Measurements from ENCODE around the gene ZNF680.

Gene ZNF680

DNA sequence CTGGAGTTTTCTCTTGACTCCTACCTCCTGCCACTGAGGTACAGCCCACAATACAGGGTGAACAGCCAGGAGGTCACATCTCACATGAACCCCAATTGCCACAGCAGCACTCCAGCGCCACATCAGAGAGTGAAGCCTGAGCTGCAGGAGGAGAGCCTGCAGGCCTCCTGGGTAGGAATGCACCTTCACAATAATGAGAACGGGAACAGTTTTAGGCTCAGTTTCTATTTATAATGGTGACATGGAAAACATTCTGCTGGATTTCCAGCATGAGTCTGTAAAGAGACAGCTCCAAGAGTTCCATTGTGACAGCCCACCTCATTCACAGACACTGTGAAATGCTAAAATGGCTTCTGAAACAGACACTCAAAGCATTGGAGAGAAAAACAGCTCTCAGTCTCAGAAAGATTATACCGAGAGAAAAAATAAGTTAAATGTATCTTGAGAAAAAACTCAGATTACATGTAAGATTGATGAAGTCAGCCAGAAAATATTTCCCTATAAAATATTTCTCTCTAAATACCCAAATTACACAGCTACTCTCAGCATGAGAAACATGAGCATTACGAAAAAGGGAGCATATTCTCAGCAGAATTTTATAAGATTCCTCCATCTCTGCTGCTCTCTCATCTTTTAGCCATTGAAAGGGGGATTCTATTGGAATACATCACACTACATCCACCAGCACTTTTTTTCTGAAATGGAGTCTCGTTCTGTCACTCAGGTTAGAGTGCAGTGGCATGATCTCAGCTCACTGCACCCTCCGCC lies 11.3 kb downstream of the ZNF680 start:
- H3K36me3 ChIP-seq: peaks cover 10% of the 10 kb centered on the region
- no peak for DNase-seq
- H3K4me3 ChIP-seq (ENCODE audit: low read depth, low read length): no peak overlapping the region
- no peaks in the 10 kb centered on the region for H3K27me3 ChIP-seq
- no peaks in the 10 kb centered on the region; the same call in 1 of the 2 replicates for H3K9me3 ChIP-seq
- H3K4me1 ChIP-seq: no peaks in the 10 kb centered on the region
- TF ChIP-seq, protein P1, sequence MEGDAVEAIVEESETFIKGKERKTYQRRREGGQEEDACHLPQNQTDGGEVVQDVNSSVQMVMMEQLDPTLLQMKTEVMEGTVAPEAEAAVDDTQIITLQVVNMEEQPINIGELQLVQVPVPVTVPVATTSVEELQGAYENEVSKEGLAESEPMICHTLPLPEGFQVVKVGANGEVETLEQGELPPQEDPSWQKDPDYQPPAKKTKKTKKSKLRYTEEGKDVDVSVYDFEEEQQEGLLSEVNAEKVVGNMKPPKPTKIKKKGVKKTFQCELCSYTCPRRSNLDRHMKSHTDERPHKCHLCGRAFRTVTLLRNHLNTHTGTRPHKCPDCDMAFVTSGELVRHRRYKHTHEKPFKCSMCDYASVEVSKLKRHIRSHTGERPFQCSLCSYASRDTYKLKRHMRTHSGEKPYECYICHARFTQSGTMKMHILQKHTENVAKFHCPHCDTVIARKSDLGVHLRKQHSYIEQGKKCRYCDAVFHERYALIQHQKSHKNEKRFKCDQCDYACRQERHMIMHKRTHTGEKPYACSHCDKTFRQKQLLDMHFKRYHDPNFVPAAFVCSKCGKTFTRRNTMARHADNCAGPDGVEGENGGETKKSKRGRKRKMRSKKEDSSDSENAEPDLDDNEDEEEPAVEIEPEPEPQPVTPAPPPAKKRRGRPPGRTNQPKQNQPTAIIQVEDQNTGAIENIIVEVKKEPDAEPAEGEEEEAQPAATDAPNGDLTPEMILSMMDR (IDR thresholded peaks at IDR 0.05; ENCODE audit: low read depth, low read length): no peak

DNA sequence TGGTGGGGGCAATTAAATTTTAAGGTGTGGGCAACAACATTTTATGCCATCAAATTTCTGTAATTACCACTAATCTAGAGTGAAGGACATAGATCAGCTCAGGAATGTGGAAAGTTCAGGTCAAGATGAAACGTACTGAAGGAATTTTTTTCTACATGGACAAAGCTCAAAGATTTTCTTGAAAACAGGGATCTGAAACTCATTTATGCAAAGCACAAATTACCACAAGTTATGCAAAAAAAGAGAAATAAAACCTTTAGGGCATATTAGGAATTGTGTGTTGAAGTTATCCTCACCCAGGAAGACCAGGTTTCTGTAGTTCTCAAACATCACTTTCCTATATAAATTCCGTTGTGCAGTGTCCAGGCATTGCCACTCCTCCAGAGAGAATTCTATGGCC lies 18.9 kb downstream of the ZNF680 start:
- Histone ChIP-seq H3K9me3 (no peaks in the 10 kb centered on the region), H3K27me3 (no peaks in the 10 kb centered on the region), H3K4me3 (ENCODE audit: low read depth, low read length) (no peak overlapping the region), H3K36me3 (peaks cover 25% of the 10 kb centered on the region), H3K4me1 (no peaks in the 10 kb centered on the region)
- DNase-seq: no peak
- TF ChIP-seq, protein P1 (IDR thresholded peaks at IDR 0.05; ENCODE audit: low read depth, low read length): no peak

DNA sequence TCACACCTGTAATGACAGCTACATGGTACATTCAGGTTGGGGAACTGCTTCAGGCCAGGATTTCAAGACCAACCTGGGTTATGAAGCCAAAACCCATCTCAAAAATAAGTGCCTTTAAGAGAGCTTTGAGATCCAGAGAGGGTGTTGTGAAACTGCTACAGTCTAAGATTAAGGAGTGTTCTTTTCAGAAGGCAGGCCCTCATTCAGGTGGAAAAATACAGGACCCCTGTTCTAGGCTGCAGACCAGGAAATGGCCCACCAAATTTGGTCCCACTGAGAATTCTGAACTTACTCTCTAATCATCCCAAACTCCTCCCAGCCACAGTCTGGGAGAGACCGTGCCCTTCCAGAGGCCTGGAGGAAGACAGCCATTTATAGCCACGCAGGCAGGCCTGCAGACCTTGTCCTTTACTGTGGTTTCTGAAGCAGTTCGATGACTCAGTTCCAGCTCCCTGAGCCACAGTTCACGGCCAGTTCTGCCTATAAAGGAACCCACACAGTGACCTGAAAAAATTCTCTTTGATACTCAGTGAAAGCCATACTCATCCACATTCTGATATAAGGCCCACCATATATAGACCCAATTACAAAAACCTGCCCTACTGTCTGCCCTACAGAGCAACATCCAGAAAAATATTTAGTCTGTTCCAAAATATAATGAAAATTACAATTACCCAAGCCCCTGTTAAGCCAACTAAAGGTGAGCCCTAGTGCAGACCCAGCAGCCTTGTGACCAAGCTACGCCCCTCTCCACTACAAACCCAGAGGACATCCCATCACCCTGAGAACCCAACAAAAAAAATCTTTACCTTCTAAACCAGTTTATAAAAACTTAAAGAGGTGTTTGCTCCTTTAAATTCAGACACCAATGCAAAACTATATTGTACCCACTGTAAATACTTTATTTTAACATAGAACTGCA lies 21.2 kb downstream of the ZNF680 start:
- H3K4me3 ChIP-seq (ENCODE audit: low read depth, low read length): no peak overlapping the region
- no peaks in the 10 kb centered on the region for H3K27me3 ChIP-seq
- no peaks in the 10 kb centered on the region for H3K4me1 ChIP-seq
- no peak for DNase-seq
- H3K36me3 ChIP-seq: peaks cover 25% of the 10 kb centered on the region
- no peaks in the 10 kb centered on the region for H3K9me3 ChIP-seq
- TF ChIP-seq, protein P1 (IDR thresholded peaks at IDR 0.05; ENCODE audit: low read depth, low read length): no peak

DNA sequence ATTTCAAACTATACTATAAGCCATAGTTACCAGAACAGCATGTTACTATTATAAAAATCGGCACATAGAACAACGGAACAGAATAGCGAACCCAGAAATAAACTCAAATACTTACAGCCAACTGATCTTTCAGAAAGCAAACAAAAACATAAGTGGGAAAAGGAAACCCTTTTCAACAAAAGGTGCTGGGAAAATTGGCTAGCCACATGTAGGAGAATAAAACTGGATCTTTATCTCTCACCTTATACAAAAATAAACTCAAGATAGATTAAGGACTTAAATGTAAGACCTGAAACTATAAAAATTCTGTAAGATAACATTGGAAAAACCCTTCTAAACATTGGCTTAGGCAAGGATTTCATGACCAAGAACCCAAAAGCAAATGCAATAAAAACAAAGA lies 29.1 kb downstream of the ZNF680 start:
- DNase-seq: no peak
- no peak overlapping the region for H3K4me3 ChIP-seq (ENCODE audit: low read depth, low read length)
- H3K27me3 ChIP-seq: no peaks in the 10 kb centered on the region
- peaks cover 10% of the 10 kb centered on the region for H3K36me3 ChIP-seq
- no peaks in the 10 kb centered on the region for H3K4me1 ChIP-seq
- no peaks in the 10 kb centered on the region for H3K9me3 ChIP-seq
- TF ChIP-seq, protein P1 (IDR thresholded peaks at IDR 0.05; ENCODE audit: low read depth, low read length): no peak

DNA sequence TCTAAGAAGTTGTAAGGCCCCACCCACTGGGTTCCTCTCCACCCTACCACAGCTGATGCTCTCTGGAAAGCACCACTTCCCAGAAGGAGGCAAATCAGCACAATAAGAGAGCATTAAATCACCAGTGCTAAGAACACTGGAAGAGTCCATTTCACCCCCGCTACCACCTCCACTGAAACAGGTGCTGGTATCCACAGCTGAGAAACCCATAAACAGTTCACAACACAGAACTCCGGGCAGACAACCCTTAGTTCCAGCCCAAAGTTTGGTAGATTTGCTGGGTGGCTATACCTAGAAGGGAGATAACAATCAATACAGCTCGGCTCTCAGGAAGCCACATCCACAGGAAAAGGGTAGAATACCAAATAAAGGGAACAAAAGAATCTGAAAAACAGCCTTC lies 34.1 kb downstream of the ZNF680 start:
- DNase-seq: no peak
- no peak overlapping the region for H3K4me3 ChIP-seq (ENCODE audit: low read depth, low read length)
- no peaks in the 10 kb centered on the region for H3K27me3 ChIP-seq
- TF ChIP-seq, protein P1 (IDR thresholded peaks at IDR 0.05; ENCODE audit: low read depth, low read length): no peak
- H3K4me1 ChIP-seq: no peaks in the 10 kb centered on the region
- peaks cover 16% of the 10 kb centered on the region for H3K36me3 ChIP-seq
- no peaks in the 10 kb centered on the region for H3K9me3 ChIP-seq
